GM12878 (cell line): ENCODE data around the gene BMF.

Experiments
- EGR1 ChIP-seq, 2 experiments: IDR thresholded peaks; 1 replicate in 1 of 2; 2 replicates in 1 of 2; pipeline ENCODE4 v1.6.1; 2011 to 2012; ENCODE audit warnings: low read depth in 2 of 2, low read length in 2 of 2, borderline replicate concordance in 1 of 2, mild to moderate bottlenecking in 1 of 2, moderate library complexity in 1 of 2
- ESRRA ChIP-seq: IDR thresholded peaks from 2 replicates; pipeline ENCODE4 v1.6.1; 2012; ENCODE audit warnings: mild to moderate bottlenecking, low read length, improper control_type of control experiment
- ETV6 ChIP-seq, 2 experiments: fragments of 450-650 bp in 1 of 2; IDR thresholded peaks in 1 of 2; conservative IDR thresholded peaks in 1 of 2; 2 replicates each; pipeline ENCODE4 v1.6.1; 2014; ENCODE audit warnings: antibody characterized with exemption in 1 of 2, borderline replicate concordance in 1 of 2, low read depth in 1 of 2, mild to moderate bottlenecking in 1 of 2, moderate library complexity in 1 of 2
- FOXK2 ChIP-seq: fragments of 450-650 bp; IDR thresholded peaks from 2 replicates; pipeline ENCODE4 v1.6.1; 2017; ENCODE audit warnings: mild to moderate bottlenecking, moderate library complexity
- IKZF1 ChIP-seq: fragments of 450-650 bp; conservative IDR thresholded peaks from 2 replicates; pipeline ENCODE4 v1.6.1; 2017; ENCODE audit warnings: antibody characterized with exemption, mild to moderate bottlenecking
- JUND ChIP-seq: IDR thresholded peaks from 2 replicates; pipeline ENCODE4 v1.6.1; 2012; ENCODE audit warnings: low read depth, mild to moderate bottlenecking, low read length, improper control_type of control experiment, moderate library complexity
- RCOR1 ChIP-seq: conservative IDR thresholded peaks from 2 replicates; pipeline ENCODE4 v1.6.1; 2012; ENCODE audit warnings: low read depth, low read length, improper control_type of control experiment

DNA sequence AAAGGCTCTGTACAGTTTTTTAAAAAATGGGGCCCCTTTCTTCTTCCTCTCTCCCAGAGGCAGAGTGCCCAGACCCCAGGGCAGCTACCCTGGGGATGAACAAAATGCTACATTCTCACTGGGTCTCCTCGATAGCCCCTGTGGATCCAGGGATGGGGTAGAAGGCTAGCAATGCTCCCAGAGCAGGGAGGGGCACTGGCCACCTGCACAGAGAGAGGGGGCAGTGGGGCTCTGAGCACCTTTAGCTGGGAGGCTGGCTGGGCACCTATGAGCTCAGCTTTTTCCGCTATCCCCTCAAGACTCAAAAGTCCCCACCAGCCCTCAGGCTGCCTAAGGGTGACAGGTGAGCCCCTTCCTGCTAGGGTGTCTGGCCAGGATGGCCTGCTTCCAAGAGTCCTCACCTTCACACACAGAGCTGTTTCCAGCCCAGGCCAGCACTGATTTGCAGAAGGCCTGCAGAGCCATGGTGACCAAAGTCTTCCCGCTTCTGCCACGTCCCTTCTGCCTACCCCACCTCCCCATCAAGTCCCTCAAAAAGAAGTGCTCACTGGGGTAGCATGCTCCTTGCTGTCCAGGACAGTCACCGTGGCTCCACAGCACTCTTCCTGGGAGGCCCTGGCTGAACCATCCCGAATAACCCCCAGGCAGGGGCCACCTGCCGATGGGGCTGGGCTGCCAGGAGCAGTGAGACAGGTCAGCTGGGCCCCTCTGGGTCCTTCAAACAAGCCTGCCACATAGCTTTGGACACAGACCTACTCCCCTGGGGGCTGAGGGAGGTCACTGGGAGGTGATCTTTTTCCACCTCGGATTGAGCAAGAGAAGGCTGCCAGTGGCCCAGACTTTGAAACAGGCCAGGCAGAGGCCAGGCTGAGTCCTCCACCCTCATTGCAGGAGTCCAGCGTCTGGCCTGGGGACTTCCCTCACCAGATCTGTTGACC, 20.4 kb downstream of the BMF start:
- TF ChIP-seq RCOR1 = no peak
- no peak for TF ChIP-seq JUND
- no peak for TF ChIP-seq EGR1 (IDR thresholded peaks at IDR 0.05; ENCODE audit: borderline replicate concordance in 1 of 2, low read depth in 2 of 2, low read length in 2 of 2)
- TF ChIP-seq ESRRA = no peak
- no peak for TF ChIP-seq IKZF1
- no peak for TF ChIP-seq ETV6 (conservative IDR thresholded peaks at IDR 0.05 in 1 of 2, IDR thresholded peaks at IDR 0.05 in 1 of 2; ENCODE audit: borderline replicate concordance in 1 of 2, low read depth in 1 of 2)
- no peak for TF ChIP-seq FOXK2
